NOMO-1 treated with DMSO at 0.1 percent for 48 hours (cell line): ENCODE results near the gene BTC.
"Not testable (repeated sequence)": the region's sequence is repeated elsewhere in the genome, so short reads cannot be mapped to it uniquely, and the experiment has no call there.

ENCODE experiments used
- DNase-seq: peaks from one replicate; lab custom pipeline; 2025; ENCODE audit not compliant: unreplicated experiment; lab: John Stamatoyannopoulos, UW

Gene BTC

GRCh38 chr4:74758551-74759145 is 35.7 kb downstream of the BTC start:
- no peak for DNase-seq

- no peak for DNase-seq
Observed at GRCh38 chr4:74757136-74757535, 37.2 kb downstream of the BTC start.

- no peak for DNase-seq
Observed at GRCh38 chr4:74755486-74755885, 38.8 kb downstream of the BTC start.

- no peak for DNase-seq
Observed at GRCh38 chr4:74754218-74754617, 40.1 kb downstream of the BTC start.

DNA sequence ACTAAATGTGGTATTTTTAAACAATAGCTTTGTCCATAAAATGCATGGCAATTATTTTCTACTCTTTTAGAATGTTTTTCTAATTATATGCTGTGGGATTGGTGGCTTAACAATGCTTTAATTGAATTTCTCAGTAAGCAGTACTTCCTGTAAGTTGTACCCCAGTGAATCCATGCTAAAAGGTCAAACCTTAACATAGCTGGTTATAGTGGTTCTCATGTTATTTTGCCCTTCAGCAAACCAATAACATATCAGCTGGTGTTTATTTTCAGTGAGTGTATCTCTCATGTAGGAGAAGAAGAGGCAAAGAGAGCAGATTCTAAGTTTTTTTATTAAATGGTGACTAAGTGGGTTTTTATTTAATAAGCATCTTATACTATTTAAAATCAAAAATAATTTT is 41.5 kb downstream of the BTC start:
- DNase-seq = no peak

GRCh38 chr4:74751856-74752255 is 42.5 kb downstream of the BTC start:
- no peak for DNase-seq

DNA sequence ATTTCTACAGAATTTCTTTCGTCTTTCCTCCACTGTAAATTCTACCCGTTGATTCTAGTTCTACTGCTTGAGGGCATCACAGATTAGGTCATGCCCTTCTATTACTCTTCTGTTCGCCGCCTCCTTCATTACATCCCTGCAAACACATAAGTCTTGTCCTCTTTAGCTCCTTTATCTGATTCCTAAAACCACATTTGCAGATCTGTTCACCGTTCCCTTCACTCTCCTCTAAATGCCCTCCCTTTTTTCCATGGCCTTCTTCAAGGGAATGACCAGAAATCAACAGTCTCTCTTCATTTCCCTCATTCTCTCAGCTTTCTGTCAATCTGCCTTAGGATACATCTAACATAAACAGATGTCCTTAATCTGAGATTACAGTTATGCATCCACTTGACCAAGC is 43.1 kb downstream of the BTC start:
- DNase-seq = no peak

- DNase-seq = no peak
Observed at GRCh38 chr4:74742185-74742584, 52.1 kb downstream of the BTC start.

GRCh38 chr4:74738464-74739143 is 55.7 kb downstream of the BTC start:
- DNase-seq = no peak

DNA sequence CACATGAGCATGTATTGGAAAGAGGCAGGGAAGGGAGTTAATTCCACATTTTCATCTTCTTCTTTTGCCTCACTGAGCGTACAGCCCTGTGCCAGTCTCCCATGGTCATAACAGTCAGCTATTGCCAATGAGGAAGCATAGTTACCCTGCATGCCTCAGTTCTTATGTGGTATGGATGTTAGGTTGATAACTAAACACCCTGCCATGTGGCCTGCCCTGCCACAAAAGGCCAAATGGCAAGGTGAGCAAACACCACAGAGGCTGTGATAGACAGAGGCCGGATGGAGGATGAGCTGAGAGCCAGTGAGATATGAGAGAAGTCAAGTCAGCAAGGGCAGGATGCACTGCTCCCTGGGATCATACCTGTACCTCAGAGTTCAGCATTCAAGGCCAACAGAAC is 59.3 kb downstream of the BTC start:
- no peak for DNase-seq

DNA sequence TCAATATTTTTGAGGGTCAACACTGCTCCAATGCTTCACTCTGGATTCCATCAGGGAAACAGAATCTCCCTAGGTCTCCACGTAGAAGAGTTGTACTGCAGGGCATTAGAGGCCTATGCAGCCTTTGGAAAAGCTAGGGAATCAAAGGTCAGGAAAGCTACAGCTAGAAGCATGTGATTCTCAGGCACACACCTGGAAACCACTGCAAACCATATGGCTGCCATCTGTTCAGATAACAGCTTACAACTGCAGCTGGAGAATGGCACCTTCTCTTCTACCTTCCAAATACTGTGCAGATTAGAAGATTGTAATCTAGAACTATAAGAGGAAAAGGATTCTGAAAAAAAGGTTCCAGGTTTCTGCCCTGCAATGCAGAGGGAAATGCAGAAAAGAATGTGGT is 60.6 kb downstream of the BTC start:
- DNase-seq = no peak

- DNase-seq = no peak
Observed at GRCh38 chr4:74724979-74725378, 69.3 kb downstream of the BTC start.

- no peak for DNase-seq
Observed at GRCh38 chr4:74716436-74716765, 77.9 kb downstream of the BTC start.

DNA sequence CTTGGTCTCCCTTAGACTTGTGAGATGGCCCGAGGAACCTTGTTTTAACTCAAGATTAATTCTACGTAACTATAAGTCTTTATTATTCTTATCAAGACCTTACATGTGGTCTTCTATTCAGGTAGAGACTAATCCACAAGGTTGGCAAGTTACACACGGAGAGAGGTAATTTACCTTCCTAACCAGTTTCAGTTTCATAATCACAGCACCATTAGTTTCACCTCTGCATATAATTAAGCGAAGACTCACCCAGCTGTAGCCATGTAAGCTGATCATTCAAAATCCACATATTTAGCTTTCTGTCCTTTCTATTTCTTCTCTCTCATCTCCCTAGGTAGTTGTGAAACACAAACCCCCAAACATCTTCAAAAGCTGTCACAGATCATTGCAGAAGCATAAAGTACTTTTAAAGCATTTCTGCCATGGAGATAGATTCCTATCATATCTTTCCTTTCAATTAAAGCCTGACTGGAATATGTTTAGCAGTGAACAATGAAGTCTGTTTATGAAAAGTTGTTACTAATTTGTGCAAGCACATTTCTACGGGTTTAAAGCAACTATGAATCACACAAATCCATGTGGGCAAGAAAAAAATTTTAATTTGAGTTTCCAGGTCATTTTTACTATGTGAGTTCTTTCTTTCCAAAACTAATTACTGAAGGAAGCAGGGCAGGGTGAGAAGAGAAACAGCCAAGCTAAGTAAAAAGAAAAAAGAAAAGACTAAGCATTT is 78.5 kb downstream of the BTC start:
- no peak for DNase-seq

GRCh38 chr4:74714611-74715130 is 79.7 kb downstream of the BTC start:
- no peak for DNase-seq

DNA sequence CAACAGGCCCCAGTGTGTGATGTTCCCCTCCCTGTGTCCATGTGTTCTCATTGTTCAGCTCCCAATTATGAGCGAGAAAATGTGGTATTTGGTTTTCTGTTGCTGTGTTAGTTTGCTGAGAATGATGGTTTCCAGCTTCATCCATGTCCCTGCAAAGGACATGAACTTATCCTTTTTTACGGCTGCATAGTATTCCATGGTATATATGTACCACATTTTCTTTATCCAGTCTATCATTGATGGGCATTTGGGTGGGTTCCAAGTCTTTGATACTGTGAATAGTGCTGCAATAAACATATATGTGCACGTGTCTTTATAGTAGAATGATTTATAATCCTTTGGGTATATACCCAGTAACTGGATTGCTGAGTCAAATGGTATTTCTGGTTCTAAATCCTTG is 86.2 kb downstream of the BTC start:
- DNase-seq = not testable (repeated sequence)
